Measurements from ENCODE around the gene POMGNT1.

Gene POMGNT1

DNA sequence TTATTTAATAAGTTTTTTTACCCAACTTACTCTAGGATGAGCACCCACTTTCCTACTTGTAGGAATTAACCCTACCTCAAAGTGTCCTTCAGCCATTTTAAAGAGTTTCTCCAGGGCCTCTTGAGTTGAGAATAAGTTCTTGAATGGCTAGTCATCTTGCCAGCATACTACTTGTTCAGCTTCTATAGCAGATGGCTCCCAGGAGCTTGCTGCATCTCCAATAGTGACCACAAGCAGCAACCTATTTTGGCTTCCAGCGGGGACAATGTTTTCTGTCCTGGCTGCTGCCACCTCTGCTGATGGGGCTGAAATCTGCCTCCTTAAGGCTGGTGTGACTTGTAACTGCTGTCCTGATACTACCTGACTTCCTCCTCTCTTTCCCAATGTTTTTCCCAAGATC is 45.0 kb downstream of the POMGNT1 start:
- DNase-seq = no peak

DNA sequence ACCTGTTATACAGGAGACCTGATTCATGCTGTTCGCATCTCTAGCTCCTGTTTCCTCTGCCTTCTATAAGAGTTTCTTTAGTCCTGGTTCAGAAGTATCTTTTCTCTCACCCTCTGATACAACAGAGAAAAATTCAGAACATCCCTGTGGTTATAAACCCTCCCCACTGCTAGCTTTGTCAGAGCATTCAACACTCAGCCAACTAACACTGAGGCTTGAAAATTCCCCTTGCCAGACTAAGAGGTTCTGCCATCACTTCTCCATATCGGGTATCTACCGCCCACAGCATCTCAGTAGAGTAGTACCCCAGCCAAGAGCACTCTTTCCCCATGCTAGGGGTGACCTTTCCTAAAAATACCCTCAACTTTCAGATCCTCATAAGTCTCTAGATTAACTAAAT is 46.2 kb downstream of the POMGNT1 start:
- DNase-seq = no peak

DNA sequence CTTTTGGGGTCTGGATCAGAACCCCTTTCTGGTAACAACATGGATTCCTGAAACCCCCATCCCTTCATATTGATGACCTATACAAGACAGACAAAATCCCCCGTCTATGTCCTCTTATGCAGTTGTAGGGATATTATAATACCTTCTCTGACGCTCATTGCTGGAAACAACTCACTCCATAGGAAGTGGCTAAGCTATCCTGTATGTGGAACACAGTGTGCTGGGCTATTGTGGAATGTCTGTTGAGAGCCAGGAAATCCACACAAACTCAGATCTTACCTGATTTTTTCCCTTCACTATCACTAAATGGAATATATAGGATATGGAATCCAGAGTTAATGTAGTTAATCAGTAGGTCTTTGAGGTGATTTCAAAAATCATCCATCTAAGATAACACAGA is 48.1 kb downstream of the POMGNT1 start:
- DNase-seq = no peak

DNA sequence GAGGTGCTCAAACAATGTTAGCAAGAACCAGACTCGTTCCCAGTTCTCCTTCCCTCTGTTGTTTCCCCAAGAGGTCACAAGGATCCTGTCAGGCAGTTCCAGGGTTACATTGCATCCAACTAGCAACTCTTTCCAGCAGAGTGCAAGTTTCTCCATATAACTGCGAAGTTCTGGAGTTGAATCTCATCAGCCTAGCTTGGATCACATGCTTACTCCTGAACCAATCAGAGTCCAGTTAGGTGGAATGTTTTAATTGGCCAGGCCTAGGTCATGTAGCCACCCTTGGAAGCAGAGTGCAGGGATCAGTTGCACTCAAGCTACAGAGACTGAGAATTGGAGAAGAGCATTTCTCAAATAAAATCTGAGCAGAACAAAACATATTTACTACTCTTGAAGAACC is 49.9 kb downstream of the POMGNT1 start:
- no peak for DNase-seq
